Fibroblast of villous mesenchyme (primary cell): ENCODE data around the gene TMEM41B. TPM values are rescaled to one million over a fixed set of nuclear protein-coding genes. Genes with fewer than 3 reads are reported as not detected.
"Not testable (repeated sequence)": the region's sequence is repeated elsewhere in the genome, so short reads cannot be mapped to it uniquely, and the experiment has no call there.

ENCODE experiments used
- DNase-seq: peaks from one replicate; pipeline ENCODE4 v3.0.0-alpha.2; 2010; ENCODE audit warnings: low read depth
- H3K4me3 ChIP-seq: 2 replicates; pipeline ENCODE4 v1.5.1; 2011; ENCODE audit warnings: low read depth, mild to moderate bottlenecking, low read length
- total RNA-seq: library from RNA; depleted of rRNA; stranded (reverse); fragments of >200 nt; gene quantifications from 2 replicates; pipeline ENCODE4 v1.2.3, GENCODE V29; 2012
- TF ChIP-seq, protein P1 (sequence below): IDR thresholded peaks from 2 replicates; pipeline ENCODE4 v1.5.1; 2012; ENCODE audit warnings: low read depth, mild to moderate bottlenecking, low read length; ENCODE audit not compliant: insufficient read depth

TMEM41B gene
- total RNA-seq, 1 donor = 48.8 TPM

DNA sequence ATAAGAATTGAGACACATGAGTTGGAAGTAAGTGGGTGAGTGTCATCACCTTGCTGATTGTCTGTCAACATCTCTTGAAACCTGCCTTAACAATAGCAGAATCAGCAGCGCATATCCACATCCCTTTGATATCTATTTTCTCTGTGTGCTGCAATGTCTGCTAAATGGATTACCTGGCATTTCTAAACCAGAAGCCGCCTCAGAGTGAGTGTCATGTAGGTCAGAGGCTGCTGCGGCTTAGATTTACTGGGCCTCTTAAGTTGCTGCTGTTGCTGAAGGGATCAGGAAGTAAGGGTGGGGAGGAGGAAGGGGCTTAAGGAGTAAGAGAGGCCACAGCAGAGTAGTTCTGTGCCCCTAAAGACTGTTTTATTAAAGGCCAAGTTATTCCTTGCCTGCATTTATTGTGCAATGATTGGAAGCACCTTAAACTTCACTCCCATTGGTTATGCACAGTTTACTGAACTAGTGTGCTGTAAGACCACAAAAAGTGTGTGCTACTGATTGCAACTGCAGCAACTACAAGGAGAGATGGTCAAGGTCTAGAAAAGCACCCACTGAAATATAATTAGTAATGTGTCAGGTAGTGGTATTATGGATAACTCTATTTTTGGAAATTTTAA lies 29.8 kb upstream of the TMEM41B start:
- TF ChIP-seq, protein P1, sequence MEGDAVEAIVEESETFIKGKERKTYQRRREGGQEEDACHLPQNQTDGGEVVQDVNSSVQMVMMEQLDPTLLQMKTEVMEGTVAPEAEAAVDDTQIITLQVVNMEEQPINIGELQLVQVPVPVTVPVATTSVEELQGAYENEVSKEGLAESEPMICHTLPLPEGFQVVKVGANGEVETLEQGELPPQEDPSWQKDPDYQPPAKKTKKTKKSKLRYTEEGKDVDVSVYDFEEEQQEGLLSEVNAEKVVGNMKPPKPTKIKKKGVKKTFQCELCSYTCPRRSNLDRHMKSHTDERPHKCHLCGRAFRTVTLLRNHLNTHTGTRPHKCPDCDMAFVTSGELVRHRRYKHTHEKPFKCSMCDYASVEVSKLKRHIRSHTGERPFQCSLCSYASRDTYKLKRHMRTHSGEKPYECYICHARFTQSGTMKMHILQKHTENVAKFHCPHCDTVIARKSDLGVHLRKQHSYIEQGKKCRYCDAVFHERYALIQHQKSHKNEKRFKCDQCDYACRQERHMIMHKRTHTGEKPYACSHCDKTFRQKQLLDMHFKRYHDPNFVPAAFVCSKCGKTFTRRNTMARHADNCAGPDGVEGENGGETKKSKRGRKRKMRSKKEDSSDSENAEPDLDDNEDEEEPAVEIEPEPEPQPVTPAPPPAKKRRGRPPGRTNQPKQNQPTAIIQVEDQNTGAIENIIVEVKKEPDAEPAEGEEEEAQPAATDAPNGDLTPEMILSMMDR = no peak
- DNase-seq = no peak

DNA sequence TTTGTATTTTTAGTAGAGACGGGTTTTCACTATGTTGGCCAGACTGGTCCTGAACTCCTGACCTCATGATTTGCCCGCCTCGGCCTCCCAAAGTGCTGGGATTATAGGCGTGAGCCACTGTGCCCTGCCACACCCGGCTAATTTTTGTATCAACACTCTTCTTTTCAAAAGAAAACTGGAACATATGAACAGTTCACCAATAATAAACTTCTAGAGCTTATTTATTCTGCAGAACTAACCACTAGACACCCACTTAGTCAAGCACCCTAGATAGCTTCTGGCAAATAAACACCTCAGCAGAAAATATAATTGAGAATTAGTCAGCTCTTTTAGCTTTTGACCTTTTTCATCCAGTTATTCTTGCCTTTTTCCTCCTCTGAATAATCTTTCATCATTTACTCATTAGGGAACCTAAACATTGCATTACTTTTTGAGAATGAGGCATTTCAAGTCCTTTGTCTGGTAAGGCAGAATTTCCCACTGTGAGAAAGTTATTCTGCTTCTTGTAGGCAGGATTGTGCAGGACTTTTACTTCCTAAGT lies 27.3 kb upstream of the TMEM41B start:
- H3K4me3 ChIP-seq = no peak overlapping the region
- no peak for DNase-seq
- TF ChIP-seq, protein P1 = no peak

More for the DNA sequence above, 29.8 kb upstream of the TMEM41B start:
- H3K4me3 ChIP-seq = no peak overlapping the region

DNA sequence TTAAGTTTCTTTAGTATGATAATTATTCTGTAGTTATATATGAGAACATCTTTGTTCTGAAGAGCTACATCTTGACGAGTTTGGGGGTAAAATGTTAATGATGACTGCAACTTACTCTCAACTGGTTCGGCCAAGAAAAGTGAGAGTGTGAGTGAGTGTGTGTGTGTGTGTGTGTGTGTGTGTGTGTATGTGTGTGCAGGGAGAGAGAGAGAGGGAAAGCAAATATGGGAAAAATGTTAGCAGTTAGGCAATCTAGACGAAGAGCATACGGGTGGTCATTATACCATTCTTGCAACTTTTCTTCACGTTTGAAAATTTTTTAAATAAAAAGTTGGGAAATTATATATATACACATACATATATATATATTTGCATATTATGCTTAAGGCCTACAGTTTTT lies 18.3 kb upstream of the TMEM41B start:
- DNase-seq = no peak
- H3K4me3 ChIP-seq = no peak overlapping the region
- TF ChIP-seq, protein P1 = no peak

DNA sequence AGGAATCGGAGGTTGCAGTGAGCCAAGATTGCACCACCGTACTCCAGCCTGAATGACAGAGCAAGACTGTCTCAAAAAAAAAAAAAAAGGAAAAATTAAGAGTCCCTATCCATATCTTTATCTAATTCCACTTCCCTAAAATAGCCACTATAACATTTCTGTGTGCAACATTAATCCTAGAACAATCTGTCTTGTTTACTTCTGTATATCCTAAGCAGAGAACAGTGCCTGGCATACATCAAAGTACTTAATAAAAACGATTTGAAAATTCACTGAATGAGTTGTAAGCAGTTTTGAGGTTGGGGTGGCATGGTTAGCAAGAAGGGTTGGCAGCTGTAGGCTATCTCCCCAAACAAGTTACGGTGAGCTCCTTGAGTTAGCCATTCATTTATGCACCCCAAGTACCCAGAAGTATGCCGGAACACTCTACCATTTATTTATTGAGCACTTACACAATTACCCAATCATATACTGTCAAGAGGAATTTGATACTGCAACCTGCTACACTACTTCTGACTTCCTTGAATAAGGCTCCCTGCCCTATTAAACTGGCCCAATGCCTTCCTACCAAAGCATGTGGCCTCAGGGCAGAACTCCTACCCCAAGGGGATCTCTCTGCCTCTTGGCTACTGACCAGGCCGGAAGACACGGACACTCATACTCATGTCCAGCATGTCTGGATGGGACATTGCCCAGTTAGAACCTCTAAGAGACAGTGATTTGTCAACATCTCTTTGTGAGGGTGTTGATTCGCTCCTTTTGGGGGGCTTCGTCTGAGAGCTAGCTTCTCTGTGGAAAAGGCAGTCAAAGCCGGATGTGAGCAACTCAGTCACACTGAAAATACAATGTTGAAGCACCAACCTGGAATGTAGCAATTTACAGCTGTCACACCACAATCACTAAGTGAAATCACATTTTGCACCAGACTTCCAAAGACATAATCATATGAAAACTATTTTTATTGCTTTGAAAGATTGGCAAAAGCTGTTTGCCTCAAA lies 16.3 kb upstream of the TMEM41B start:
- TF ChIP-seq, protein P1 = no peak
- H3K4me3 ChIP-seq = no peak overlapping the region

DNA sequence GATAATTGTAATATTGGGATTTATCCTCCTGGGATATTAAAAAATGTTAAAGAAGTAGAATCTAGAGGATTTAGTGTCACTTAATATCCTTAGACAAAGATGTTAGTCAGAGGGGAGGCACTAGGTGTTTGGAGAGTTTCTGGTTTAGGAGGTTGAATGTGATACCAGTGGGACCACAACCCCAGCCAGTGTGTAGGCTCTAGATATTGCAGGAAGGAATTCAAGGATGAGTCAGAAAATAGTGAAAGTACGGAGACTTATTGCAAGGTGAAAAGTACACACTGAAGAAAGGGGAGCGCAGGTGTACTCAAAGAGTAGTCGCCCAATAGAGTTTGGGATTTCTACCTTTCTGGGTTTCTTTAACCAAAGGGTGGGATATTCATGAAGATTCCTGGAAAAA lies 5.7 kb upstream of the TMEM41B start:
- no peak for DNase-seq
- TF ChIP-seq, protein P1 = no peak
- no peak overlapping the region for H3K4me3 ChIP-seq

More for the DNA sequence above, 16.3 kb upstream of the TMEM41B start:
- peak; percentile 43 for DNase-seq

DNA sequence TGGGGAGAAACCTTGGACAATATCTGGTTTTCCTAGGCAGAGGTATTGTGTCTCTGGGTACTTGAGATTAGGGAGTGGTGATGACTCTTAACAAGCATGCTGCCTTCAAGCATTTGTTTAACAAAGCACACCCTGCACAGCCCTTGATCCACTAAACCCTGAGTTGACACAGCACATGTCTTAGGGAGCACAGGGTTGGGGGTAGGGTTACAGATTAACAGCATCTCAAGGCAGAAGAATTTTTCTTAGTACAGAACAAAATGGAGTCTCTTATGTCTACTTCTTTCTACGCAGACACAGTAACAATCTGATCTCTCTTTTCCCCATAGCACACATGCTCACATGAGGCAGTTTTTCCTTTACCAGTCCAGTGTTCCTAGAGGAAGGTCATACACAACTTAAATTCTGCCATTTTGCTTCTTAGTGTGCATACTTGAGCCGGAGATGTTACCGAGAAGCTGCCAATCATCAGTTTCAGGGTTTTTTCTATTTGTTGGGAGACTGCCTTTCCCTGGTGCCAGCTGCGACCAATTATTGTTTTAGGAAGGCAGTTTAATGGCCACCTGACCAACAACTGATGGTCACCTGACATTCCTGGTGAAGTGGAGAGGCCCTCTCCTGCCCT lies 5.1 kb upstream of the TMEM41B start:
- not testable (repeated sequence) for H3K4me3 ChIP-seq, DNase-seq

DNA sequence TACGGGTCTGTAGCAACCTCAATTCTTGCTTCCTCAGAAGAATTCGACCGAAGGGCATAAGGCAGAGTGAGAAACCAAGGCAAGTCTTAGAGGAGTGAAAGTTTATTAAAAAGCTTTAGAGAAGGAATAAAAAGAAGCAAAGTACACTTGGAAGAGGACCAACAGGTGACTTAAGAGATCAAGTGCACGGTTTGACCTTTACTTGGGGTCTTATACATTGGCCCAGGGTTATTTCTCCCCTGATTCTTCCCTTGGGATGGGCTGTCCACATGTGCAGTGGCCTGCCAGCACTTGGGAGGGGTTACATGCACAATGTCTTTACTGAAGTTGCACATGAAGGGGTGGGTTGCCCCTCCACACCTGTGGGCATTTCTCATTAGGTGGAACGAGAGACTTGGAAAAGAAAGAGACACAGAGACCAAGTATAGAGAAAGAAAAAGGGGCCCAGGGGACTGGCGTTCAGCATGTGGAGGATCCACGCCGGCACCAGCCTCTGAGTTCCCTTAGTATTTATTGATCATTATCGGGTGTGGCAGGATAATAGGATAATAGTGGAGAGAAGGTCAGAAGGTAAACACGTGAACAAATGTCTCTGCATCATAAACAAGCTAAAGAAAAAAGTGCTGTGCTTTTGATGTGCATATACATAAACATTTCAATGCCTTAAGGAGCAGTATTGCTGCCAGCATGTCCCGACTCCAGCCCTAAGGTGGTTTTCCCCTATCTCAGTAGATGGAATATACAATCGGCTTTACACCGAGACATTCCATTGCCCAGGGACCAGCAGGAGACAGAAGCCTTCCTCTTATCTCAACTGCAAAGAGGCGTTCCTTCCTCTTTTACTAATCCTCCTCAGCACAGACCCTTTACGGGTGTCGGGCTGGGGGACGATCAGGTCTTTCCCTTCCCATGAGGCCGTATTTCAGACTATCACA lies 4.3 kb upstream of the TMEM41B start:
- H3K4me3 ChIP-seq, DNase-seq: not testable (repeated sequence)
